HG02763 (cell line): Measurements from ENCODE around the gene MRPL34.

Source experiments
- ATAC-seq: cut with Tn5 transposase; IDR thresholded peaks from one replicate; pipeline ENCODE4 v1.9.1; 2021; ENCODE audit warnings: mild to moderate bottlenecking, moderate library complexity; ENCODE audit not compliant: unreplicated experiment

MRPL34 gene

GRCh38 chr19:17309198-17309964, 3.7 kb downstream of the MRPL34 start, which contains the start of gene DDA1:
Gene DDA1, plus strand, starts transcription at chr19:17309563. Its CDS starts 92 bp downstream, at chr19:17309655.
- ATAC-seq = peak; percentile 60

GRCh38 chr19:17309965-17310461, 4.3 kb downstream of the MRPL34 start:
- ATAC-seq = no peak

GRCh38 chr19:17311455-17312188, 6.0 kb downstream of the MRPL34 start:
- ATAC-seq = no peak

- no peak for ATAC-seq
Measured at GRCh38 chr19:17312189-17313113, 6.8 kb downstream of the MRPL34 start.

- no peak for ATAC-seq
Measured at GRCh38 chr19:17314007-17314593, 8.4 kb downstream of the MRPL34 start.

GRCh38 chr19:17318966-17319365, 13.3 kb downstream of the MRPL34 start:
- ATAC-seq = no peak

GRCh38 chr19:17319473-17320238, 14.0 kb downstream of the MRPL34 start:
- no peak for ATAC-seq

- no peak for ATAC-seq
Measured at GRCh38 chr19:17320435-17320834, 14.8 kb downstream of the MRPL34 start.

- no peak for ATAC-seq
Measured at GRCh38 chr19:17321655-17322489, 16.2 kb downstream of the MRPL34 start.

GRCh38 chr19:17322854-17323253, 17.2 kb downstream of the MRPL34 start:
- ATAC-seq = no peak

GRCh38 chr19:17323300-17323963, 17.8 kb downstream of the MRPL34 start:
- ATAC-seq = no peak

DNA sequence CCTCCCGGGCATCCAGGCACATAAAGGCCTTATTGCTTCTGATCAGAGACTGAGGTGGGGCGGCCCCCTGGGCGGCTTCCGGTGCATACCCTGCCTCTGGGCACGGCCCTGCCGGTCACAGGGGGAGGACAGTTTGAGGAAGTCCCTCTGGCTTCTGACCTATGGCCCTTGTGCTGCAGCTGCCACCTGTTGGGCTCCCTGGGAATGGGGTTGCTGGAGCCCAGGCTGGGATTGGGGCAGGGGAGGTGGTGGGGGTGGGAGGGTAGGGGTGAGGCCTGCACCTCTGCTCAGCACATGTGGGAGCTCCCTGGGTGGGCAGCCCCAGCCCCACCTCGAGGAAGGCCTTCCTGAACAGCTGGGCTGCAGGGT, 18.3 kb downstream of the MRPL34 start:
- no peak for ATAC-seq

GRCh38 chr19:17324357-17325114, 18.9 kb downstream of the MRPL34 start:
- ATAC-seq = no peak

DNA sequence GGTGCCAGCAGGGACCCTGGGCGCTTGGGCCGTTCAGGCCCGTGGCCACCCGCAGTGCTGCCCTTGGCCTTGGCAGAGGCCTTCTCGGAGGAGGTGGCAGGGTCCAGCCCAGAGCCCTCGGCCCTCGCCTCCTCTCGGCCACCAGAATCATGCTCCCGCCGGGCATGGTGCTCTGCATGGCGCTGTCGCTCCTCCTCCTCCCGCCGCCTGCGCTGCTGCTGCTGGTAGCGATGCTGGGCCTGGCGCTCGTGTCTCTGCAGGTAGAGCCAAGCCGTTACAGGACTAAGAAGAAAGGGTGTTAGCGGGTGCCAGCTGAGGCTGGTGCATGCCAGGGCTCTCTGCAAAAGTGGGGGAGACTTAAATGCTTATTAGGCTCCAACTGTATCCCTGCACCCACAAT, 19.5 kb downstream of the MRPL34 start:
- ATAC-seq = no peak

DNA sequence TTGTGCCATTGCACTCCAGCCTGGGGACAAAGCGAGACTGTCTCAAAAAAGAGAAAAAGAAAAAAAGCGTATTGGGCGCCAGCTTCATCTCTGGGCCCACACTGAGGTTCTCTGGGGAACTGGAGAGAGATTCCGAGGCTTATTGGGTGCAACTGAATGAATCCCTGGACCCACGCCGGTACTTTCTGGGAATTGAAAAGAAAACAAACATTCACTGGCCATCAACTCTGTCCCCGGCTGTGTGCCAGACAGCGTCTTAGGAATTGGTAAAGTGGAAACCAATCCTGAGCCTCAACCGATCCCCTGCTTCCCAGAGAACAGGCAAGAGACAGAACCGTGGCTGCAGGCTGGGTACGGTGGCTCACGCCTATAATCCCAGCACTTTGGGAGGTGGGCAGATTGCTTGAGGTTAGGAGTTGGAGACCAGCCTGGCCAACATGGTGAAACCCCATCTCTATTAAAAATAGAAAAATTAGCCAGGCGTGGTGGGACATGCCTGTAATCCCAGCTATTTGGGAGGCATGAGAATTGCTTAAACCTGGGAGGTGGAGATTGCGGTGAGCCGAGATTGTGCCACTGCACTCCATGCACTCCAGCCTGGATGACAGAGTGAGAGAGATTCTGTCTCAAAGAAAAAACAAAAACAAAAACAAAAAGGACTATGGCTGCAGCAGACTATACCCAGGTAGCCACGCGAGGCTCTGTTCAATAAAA, 20.4 kb downstream of the MRPL34 start:
- ATAC-seq = no peak

GRCh38 chr19:17326595-17326966, 20.9 kb downstream of the MRPL34 start:
- ATAC-seq = no peak

- ATAC-seq = no peak
Measured at GRCh38 chr19:17327068-17327653, 21.5 kb downstream of the MRPL34 start.
